Measurements from ENCODE around the gene PCDH8.

The PCDH8 gene

GRCh38 chr13:52810011-52810410, 38.4 kb downstream of the PCDH8 start:
- DNase-seq, result no peak

GRCh38 chr13:52809310-52809769, 39.1 kb downstream of the PCDH8 start:
- peak; percentile 44 for DNase-seq

DNA sequence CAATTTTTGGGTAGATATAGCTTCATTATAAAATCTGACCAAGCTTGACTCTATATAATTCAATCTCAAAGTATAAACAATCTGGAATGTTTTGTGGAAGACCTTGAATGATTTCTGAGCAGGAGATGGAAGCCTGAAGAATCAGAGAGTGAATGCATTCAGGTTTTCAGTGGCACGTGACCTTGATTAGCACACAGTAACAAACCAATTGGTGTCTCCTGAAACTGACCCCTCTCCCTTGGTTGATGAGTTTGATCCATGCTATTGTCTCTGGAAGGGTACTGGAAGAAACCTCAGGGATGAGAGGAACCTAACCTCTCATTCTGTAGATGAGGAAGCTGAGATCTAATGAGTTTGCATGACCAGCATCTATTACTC, 39.6 kb downstream of the PCDH8 start:
- DNase-seq, result no peak

DNA sequence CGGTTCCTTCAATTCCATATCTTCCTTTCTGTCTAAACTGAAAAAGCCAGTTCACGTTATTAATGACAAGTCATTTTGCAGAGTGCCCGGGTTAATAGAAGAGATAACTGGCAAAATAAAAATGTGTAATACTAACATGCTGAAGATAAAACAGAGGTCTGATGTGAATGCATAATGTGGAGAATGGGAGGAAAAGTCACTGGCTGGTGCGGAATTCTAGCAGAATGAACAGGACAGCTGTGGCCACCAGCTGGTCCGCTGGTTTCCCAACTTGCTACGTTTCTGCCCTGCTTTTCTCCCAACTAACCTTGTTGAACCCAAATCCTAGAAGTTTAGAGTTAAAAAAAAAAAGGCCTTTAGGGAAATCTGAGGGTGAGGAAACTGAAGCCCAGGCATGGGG, 42.4 kb downstream of the PCDH8 start:
- no peak for DNase-seq

- DNase-seq, result no peak
Measured at GRCh38 chr13:52804202-52804641, 44.2 kb downstream of the PCDH8 start.

DNA sequence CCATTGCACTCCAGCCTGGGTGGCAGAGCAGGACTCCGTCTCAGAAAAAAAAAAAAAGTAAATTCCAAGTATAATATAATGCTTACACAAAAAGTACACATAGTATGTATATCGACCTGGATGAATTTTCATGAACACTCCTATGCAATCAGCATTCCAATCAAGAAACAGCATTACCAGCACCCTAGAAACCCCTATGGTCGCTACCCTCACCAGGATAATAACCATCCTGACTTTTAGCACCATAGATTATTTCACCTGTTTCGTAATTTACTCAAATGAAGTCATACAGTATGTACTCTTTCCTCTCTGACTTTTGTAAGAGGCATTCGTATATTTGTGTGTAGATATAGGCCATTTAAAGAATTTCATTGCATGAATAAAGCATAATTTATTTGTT, 47.6 kb downstream of the PCDH8 start:
- DNase-seq, result no peak

DNA sequence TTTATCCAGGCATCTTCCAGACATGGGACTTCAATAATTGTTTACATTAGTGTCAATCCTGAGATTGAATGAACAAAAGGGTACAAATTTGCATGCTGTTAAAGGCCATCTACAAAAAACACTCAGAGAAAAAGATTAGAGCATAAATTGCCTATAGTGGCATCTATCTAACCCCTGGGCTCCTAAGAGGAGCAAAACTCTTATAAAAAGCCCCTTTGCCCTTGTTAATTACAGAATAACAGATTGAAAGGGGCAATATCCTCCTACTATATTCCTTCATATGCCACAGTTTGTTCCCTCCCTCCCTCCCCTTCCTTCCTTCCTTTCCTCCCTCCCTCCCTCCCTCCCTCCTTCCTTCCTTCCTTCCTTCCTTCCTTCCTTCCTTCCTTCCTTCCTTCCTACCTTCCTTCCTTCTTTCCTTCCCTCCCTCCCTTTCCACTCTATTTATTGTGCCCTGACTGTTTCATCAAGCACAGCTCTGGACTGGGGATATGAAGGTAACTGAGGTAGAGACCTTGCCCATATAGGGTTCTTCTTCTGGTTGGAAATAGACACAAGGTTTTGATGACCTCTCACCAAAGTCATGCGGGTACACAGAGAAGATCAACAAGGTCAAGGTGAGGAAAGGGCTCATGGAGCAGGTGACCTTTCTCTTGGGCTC, 49.5 kb downstream of the PCDH8 start:
- DNase-seq, result no peak

DNA sequence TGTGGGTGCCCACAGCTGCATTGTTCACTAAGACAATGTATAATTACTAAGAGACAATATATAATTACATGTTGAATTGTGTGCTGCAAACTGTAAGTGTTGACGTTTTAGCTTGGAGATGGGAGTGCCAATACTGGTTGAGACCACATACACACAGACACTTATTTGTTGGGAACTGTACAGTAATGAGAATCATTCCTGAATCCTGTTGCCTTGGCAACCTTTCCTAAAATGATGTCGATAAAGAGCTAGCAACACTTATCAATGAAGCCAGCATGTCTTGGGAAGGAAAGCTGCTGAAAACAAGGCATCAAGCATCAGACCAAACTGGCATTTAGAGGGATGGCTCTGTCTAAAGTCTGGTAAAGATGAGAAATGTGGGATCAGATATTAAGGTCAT, 51.3 kb downstream of the PCDH8 start:
- no peak for DNase-seq

DNA sequence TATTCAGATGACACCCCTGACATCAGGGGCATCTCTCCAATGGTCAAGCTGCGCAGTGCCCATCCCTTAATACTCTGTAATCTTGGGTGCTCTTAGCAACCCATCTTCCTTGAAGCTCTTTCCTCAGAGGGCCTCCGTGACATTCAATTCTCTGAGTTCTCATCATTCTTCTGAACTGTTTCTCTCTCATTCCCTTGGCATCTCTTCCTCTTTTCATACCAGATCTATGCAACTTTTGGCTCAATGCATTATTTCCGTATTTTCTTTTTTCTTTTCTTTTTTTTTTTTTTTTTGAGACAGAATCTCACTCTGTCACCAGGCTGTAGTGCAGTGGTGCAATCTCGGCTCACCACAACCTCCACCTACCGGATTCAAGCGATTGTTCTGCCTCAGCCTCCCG, 53.9 kb downstream of the PCDH8 start:
- no peak for DNase-seq

GRCh38 chr13:52793515-52794061, 54.9 kb downstream of the PCDH8 start:
- no peak for DNase-seq

Measured in stimulated activated CD4-positive, alpha-beta T cell treated with anti-CD3 and anti-CD28 coated beads, Interleukin-1b, Interleukin-23, amount 100 ng/mL, for 48 hours (primary cell).